Endothelial cell of umbilical vein (primary cell): ENCODE measurements around the gene PIGX. TPM values are rescaled to one million over a fixed set of nuclear protein-coding genes. Genes with fewer than 3 reads are reported as not detected.

Experiments used
- BruUV-seq: library from RNA; stranded (reverse); fragments of 400-500 nt; replicated peaks from 2 replicates; lab custom pipeline; 2021; lab: Mats Ljungman, UMichigan
- CTCF ChIA-PET: fragments of 300-600, 350-600 bp; sonication (Branson Sonifier 250); formaldehyde crosslinking; loops from one replicate; lab custom pipeline; 2021; ENCODE audit warnings: antibody characterized with exemption, inconsistent platforms; lab: Charles Lee
- POLR2A ChIA-PET: fragments of 300-600, 350-600 bp; sonication (Branson Sonifier 250); formaldehyde crosslinking; loops from one replicate; lab custom pipeline; 2021; ENCODE audit warnings: antibody characterized with exemption, inconsistent platforms; lab: Charles Lee
- DNase-seq: peaks from one replicate; pipeline ENCODE4 v3.0.0-alpha.2; 2011; ENCODE audit warnings: low read depth, low spot score
- FAIRE-seq: peaks from 2 replicates; lab custom pipeline; 2011; peaks lifted over from hg19 to GRCh38; lab: Jason Lieb, UNC
- H2AFZ ChIP-seq: 2 replicates; pipeline ENCODE4 v1.6.0; 2012; ENCODE audit warnings: low read depth, low read length, control low read depth, inconsistent platforms
- H3K27ac ChIP-seq: 2 replicates; pipeline ENCODE4 v1.5.1; 2011; ENCODE audit warnings: low read depth, mild to moderate bottlenecking, control low read depth, low read length, moderate library complexity; ENCODE audit not compliant: insufficient read depth
- H3K27me3 ChIP-seq, 2 experiments: 2 replicates each; pipeline versions ENCODE4 v1.6.0 to v1.6.1; 2011; ENCODE audit warnings: low read length in 2 of 2, mixed read lengths in 1 of 2; ENCODE audit not compliant: control insufficient read depth in 2 of 2, insufficient read depth in 2 of 2
- H3K36me3 ChIP-seq, 2 experiments: 2 replicates in 1 of 2; 3 replicates in 1 of 2; pipeline ENCODE4 v1.5.1; 2011; ENCODE audit warnings: low read length in 2 of 2, mild to moderate bottlenecking in 1 of 2, moderate library complexity in 1 of 2; ENCODE audit not compliant: control insufficient read depth in 2 of 2, insufficient read depth in 2 of 2; ENCODE audit errors: extremely low read depth in 1 of 2
- H3K4me1 ChIP-seq: 3 replicates; pipeline ENCODE4 v1.5.1; 2011; ENCODE audit warnings: mild to moderate bottlenecking, low read length; ENCODE audit not compliant: control insufficient read depth, insufficient read depth; ENCODE audit errors: extremely low read depth
- H3K4me2 ChIP-seq: 2 replicates; pipeline ENCODE4 v1.6.1; 2011; ENCODE audit warnings: low read length, control low read depth, mixed read lengths; ENCODE audit not compliant: insufficient read depth
- H3K4me3 ChIP-seq, 3 experiments: fragments of 200-600 bp in 1 of 3; sonication (generic), shearing (Covaris generic) in 1 of 3; replicated peaks in 1 of 3; 2 replicates each; pipeline ENCODE4 v1.5.1; 2011 to 2016; ENCODE audit warnings: control low read depth in 3 of 3, low read length in 3 of 3, mild to moderate bottlenecking in 2 of 3, inconsistent platforms in 1 of 3, low read depth in 1 of 3, moderate library complexity in 1 of 3; ENCODE audit not compliant: insufficient read depth in 1 of 3
- H3K79me2 ChIP-seq: 2 replicates; pipeline ENCODE4 v1.6.0; 2012; ENCODE audit warnings: low read length, inconsistent platforms; ENCODE audit not compliant: control insufficient read depth, insufficient read depth
- H3K9ac ChIP-seq: replicated peaks from 2 replicates; pipeline ENCODE3; 2011; ENCODE audit warnings: low read length, control low read depth; ENCODE audit not compliant: insufficient read depth; ENCODE audit errors: extremely low read depth
- H3K9me1 ChIP-seq: replicated peaks from 3 replicates; pipeline ENCODE4 v1.6.0; 2011; ENCODE audit warnings: mild to moderate bottlenecking, low read length; ENCODE audit not compliant: control insufficient read depth, insufficient read depth; ENCODE audit errors: extremely low read depth
- H3K9me3 ChIP-seq: replicated peaks from 2 replicates; pipeline ENCODE4 v1.5.1; 2012; ENCODE audit warnings: low read length, inconsistent platforms; ENCODE audit not compliant: control insufficient read depth, insufficient read depth
- H4K20me1 ChIP-seq: replicated peaks from 2 replicates; pipeline ENCODE3; 2011; ENCODE audit warnings: mild to moderate bottlenecking, low read length; ENCODE audit not compliant: control insufficient read depth, insufficient read depth; ENCODE audit errors: extremely low read depth
- CTCF ChIP-seq, 2 donors: IDR thresholded peaks; 1 replicate in 1 of 2; 2 replicates in 1 of 2; pipeline ENCODE4 v1.5.1; 2011; ENCODE audit warnings: low read length in 2 of 2, mild to moderate bottlenecking in 2 of 2, moderate library complexity in 2 of 2, control low read depth in 1 of 2, inconsistent platforms in 1 of 2, low read depth in 1 of 2; ENCODE audit not compliant: insufficient read depth in 1 of 2; ENCODE audit errors: extremely low read depth in 1 of 2
- EZH2 ChIP-seq: IDR thresholded peaks from 2 replicates; pipeline ENCODE4 v1.6.1; 2012; ENCODE audit warnings: borderline replicate concordance, low read depth, mild to moderate bottlenecking, moderate library complexity, low read length, inconsistent platforms; ENCODE audit not compliant: severe bottlenecking
- FOS ChIP-seq: IDR thresholded peaks from 2 replicates; pipeline ENCODE4 v1.6.1; 2011; ENCODE audit warnings: mild to moderate bottlenecking, low read length, moderate library complexity, borderline replicate concordance; ENCODE audit not compliant: insufficient read depth
- GATA2 ChIP-seq: IDR thresholded peaks from 2 replicates; pipeline ENCODE4 v1.7.0; 2011; ENCODE audit warnings: low read depth, mild to moderate bottlenecking, moderate library complexity, mixed read lengths, low read length; ENCODE audit not compliant: insufficient read length, insufficient read depth
- JUN ChIP-seq: IDR thresholded peaks from 2 replicates; pipeline ENCODE4 v1.6.1; 2011; ENCODE audit warnings: borderline replicate concordance, low read depth; ENCODE audit not compliant: insufficient read length, insufficient read depth
- MAX ChIP-seq: IDR thresholded peaks from 2 replicates; pipeline ENCODE4 v1.6.1; 2011; ENCODE audit not compliant: insufficient read depth, insufficient read length
- MYC ChIP-seq: IDR thresholded peaks from one replicate; pipeline ENCODE4 v1.6.1; 2011; ENCODE audit warnings: mild to moderate bottlenecking, low read depth, low read length
- POLR2A ChIP-seq: IDR thresholded peaks from 2 replicates; pipeline ENCODE4 v1.6.1; 2012; ENCODE audit warnings: low read depth, mild to moderate bottlenecking, control low read depth, low read length
- POLR2AphosphoS5 ChIP-seq: IDR thresholded peaks from 2 replicates; pipeline ENCODE4 v1.6.1; 2012; ENCODE audit warnings: low read depth, mild to moderate bottlenecking, control low read depth, low read length, moderate library complexity; ENCODE audit not compliant: insufficient read depth
- dilution Hi-C: fragments of 300-500 bp; cut with MboI; formaldehyde crosslinking; loops from one replicate; pipeline ENCODE4 v1.15.0; 2019; ENCODE audit warnings: low sequenced_read_pairs; ENCODE audit not compliant: extremely low pct_ligation_motif_present
- intact Hi-C: fragments of 100-400 bp; cut with micrococcal nuclease; formaldehyde crosslinking; loops from one replicate; pipeline ENCODE4 v1.10.0; 2022
- polyA plus RNA-seq, 4 experiments: library from polyadenylated mRNA; depleted of rRNA in 3 of 4; stranded (reverse) in 3 of 4; unstranded in 1 of 4; fragments of >200 nt; gene quantifications; 2 replicates each; pipeline versions ENCODE4 v1.2.1 to v1.2.3, GENCODE V29; 2011 to 2012; ENCODE audit warnings: missing spikeins in 1 of 4
- total RNA-seq: library from RNA; stranded (reverse); gene quantifications from 2 replicates; pipeline ENCODE4 v1.2.3, GENCODE V29; 2021

The PIGX gene
- total and polyA plus RNA-seq, 2 donors (not counting 3 experiments of a cell fraction or from before 2014, with no cell fraction given): 9.2 to 14.0 TPM

DNA sequence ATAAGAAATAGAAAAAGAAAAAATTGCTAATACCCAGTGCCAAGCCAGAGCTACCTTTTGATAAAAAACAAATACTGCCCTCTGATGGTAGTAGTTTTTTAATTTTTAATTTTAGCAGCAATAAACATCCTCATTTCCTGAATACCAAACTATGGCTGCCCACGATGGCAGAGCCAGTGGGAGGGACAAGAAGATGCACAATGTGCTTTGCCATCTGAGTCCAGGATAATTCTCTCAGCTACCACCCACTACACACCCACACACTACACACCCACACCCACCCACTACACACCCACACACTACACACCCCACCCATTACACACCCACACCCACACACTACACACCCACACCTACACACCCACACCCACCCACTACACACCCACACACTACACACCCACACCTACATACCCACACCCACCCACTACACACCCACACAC is 18.0 kb upstream of the PIGX start:
- peak; percentile 67 for FAIRE-seq
- Histone ChIP-seq H3K9me1 (no peaks in the 10 kb centered on the region), H3K4me1 (no peaks in the 10 kb centered on the region), H3K79me2 (no peaks in the 10 kb centered on the region), H3K36me3 (no peaks in the 10 kb centered on the region), H4K20me1 (no peaks in the 10 kb centered on the region), H3K9ac (no peak overlapping the region), H3K4me3 (no peak overlapping the region), H3K9me3 (no peaks in the 10 kb centered on the region), H2AFZ (no peak overlapping the region), H3K27me3 (peaks cover 0 to 2% of the 10 kb centered on the region in 2 experiments), H3K27ac (no peak overlapping the region), H3K4me2 (no peak overlapping the region)
- dilution Hi-C loops (no loop called here), intact Hi-C loops (no loop called here)
- ChIA-PET CTCF (interaction anchor here (0.6 to 11.4 kb wide), 12 partner anchors 10 to 171 kb away, joined by 3 to 334 read pairs (median 5); no protein-coding TSS in a partner anchor), POLR2A (no interaction called here)
- no peak for DNase-seq
- no TSS peak for BruUV-seq
- TF ChIP-seq POLR2AphosphoS5 (no peak), POLR2A (no peak)

DNA sequence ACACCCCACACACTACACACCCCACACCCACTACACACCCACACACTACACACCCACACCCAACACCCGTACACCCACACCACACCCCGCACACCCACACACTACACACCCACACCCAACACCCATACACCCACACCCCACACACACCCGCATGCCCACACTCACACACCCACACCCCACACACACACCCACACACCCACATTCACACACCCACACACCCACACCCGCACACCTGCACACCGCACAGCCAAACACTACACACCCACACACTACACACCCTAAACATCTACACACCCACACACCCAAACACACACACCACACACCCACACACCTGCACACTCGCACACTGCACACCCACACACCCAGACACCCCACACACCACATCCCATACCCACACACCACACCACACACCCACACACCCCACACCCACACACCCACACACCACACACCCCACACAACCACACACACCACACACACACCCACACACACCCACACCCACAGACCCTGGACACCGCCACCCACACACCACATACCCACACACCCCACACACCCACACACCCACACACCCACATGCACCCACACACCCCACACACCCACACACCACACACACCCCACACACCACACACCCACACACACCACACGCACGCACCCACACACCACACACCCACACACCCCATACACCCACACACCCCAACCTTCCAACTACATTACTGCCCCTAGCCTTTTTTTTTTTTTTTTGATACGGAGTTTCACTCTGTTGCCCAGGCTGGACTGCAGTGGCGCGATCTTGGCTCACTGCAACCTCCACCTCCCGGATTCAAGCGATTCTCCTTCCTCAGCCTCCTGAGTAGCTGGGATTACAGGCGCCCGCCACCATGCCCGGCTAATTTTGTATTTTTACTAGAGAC is 17.0 kb upstream of the PIGX start:
- TF ChIP-seq EZH2: no peak
- TF ChIP-seq GATA2: no peak
- TF ChIP-seq CTCF (IDR thresholded peaks at IDR 0.05; ENCODE audit: extremely low read depth in 1 of 2, insufficient read depth in 1 of 2, low read depth in 1 of 2, low read length in 2 of 2): no peak
- TF ChIP-seq FOS: no peak
- TF ChIP-seq POLR2AphosphoS5: no peak
- no peak for TF ChIP-seq POLR2A
- no peak for TF ChIP-seq JUN
- TF ChIP-seq MYC: no peak
- TF ChIP-seq MAX: no peak
- H2AFZ ChIP-seq: no peak overlapping the region
- DNase-seq: no peak
- no TSS peak for BruUV-seq
- ChIA-PET POLR2A (no interaction called here), CTCF (no interaction called here)
- no peak overlapping the region for H3K4me3 ChIP-seq
- no peaks in the 10 kb centered on the region for H4K20me1 ChIP-seq
- H3K27ac ChIP-seq: no peak overlapping the region
- H3K79me2 ChIP-seq: no peaks in the 10 kb centered on the region
- dilution Hi-C loops: no loop called here
- H3K4me2 ChIP-seq: no peak overlapping the region
- intact Hi-C loops: no loop called here
- peaks cover 0 to 2% of the 10 kb centered on the region in 2 experiments for H3K27me3 ChIP-seq
- H3K9ac ChIP-seq: no peak overlapping the region
- H3K9me3 ChIP-seq: no peaks in the 10 kb centered on the region
- no peaks in the 10 kb centered on the region for H3K36me3 ChIP-seq
- FAIRE-seq: no peak
- H3K9me1 ChIP-seq: no peaks in the 10 kb centered on the region
- H3K4me1 ChIP-seq: no peaks in the 10 kb centered on the region
